Measurements from ENCODE around the gene TEX51.

The TEX51 gene

DNA sequence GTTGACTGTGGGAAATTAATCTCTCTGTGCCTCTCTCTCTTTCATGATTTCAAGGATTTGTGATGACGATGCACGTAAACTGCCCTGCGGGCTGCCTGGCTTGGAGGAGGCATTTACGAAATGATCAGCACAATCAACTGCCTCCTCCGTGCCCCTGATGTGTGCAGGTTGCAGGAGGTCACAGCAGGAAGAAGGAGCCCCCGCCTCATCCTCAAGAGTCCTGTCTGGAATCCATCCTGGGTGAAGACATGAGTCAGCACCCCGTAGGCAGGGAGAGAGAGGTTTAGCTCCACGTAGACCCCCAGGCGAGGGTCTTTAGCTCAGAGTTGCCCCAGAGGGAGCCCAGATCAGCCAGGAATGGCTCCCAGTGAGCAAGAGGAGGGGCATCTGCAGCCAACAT lies 17.1 kb upstream of the TEX51 start:
- no peak for TF ChIP-seq CTCF (IDR thresholded peaks at IDR 0.05; ENCODE audit: insufficient read depth, low read depth, low read length, missing control alignments)
- H3K4me3 ChIP-seq (ENCODE audit: low read length): no peak overlapping the region
- DNase-seq (ENCODE audit: low read depth): no peak

GRCh38 chr2:126882181-126882580 lies 16.5 kb upstream of the TEX51 start:
- TF ChIP-seq CTCF (IDR thresholded peaks at IDR 0.05; ENCODE audit: insufficient read depth, low read depth, low read length, missing control alignments): no peak
- no peak for DNase-seq (ENCODE audit: low read depth)
- no peak overlapping the region for H3K4me3 ChIP-seq (ENCODE audit: low read length)

DNA sequence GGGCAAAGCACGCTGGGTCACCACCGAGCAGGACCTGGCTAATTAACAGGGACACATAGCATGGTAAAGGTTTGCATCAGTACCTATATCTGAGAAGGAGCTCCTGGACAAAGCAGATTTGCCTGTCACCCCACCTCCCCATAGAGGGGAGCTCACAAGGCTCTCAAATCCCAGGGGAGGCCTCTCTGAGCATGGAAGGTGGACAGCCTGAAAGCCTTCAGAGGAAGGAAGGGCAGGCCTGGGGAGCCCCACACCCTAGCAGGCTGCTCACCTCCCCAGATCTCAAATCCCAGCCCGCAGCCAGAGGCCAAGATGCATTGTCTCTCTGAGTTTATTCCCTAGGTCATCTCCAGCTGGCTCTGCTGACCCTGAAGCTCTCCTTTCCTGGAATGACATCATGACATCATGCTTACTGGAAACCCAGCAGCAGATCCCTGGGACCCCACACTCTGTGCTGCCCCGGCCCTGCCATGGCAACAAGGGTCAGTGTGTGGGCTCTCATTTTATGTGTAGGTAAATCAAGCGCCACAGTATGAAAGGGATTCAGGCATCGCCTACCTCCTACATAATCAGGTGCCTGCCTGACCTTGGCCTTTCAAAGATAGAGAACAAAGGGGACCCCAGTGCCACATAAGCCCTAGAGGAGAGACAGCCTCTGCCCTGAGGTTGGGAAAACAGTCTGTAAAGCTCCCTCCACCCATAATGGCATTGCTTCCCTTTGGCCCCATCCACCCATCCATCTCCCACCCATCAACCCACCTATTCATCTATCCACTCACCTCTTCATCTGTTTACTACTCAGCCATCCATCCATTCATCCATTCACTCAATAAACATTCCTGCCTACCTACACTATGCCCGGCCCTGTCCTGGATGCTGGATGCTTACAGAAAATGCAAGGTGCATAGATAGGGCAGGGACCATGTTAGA lies 15.7 kb upstream of the TEX51 start:
- no peak overlapping the region for H3K4me3 ChIP-seq (ENCODE audit: low read length)
- no peak for TF ChIP-seq CTCF (IDR thresholded peaks at IDR 0.05; ENCODE audit: insufficient read depth, low read depth, low read length, missing control alignments)
- no peak for DNase-seq (ENCODE audit: low read depth)

- DNase-seq (ENCODE audit: low read depth): no peak
- H3K4me3 ChIP-seq (ENCODE audit: low read length): no peak overlapping the region
- TF ChIP-seq CTCF (IDR thresholded peaks at IDR 0.05; ENCODE audit: insufficient read depth, low read depth, low read length, missing control alignments): no peak
Observed at GRCh38 chr2:126883666-126884040, 15.0 kb upstream of the TEX51 start.

GRCh38 chr2:126884861-126885750 lies 13.6 kb upstream of the TEX51 start:
- no peak overlapping the region for H3K4me3 ChIP-seq (ENCODE audit: low read length)
- TF ChIP-seq CTCF (IDR thresholded peaks at IDR 0.05; ENCODE audit: insufficient read depth, low read depth, low read length, missing control alignments): no peak
- DNase-seq (ENCODE audit: low read depth): no peak

DNA sequence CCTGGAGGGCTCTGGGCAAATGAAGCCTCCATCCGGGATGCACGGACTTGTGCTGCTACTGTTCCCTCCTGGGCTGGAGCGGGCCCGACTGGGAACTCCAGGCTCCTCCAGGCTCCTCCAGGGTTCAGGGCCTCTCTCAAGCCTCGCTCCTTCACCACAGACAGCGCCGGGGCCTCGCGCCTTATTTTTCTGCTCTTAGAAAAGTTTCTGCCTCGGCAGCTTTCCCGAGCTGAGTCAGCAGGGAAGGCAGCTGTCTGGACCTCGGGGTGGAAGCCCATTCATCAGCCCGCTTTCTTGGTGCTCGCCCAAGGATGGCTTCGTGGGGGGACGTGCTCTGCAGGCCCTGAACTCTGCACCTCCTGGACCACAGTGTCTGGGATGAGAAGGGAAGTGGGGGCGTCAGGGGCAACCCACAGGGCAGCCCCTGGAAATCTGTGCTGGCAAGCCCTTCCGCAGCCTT lies 12.9 kb upstream of the TEX51 start:
- DNase-seq (ENCODE audit: low read depth): no peak
- no peak for TF ChIP-seq CTCF (IDR thresholded peaks at IDR 0.05; ENCODE audit: insufficient read depth, low read depth, low read length, missing control alignments)
- H3K4me3 ChIP-seq (ENCODE audit: low read length): no peak overlapping the region
